Measurements from ENCODE around the gene FOXR1.
A peak's percentile ranks its signal among the peaks of the same experiment; 100 is the strongest.
"Not testable (repeated sequence)": the region's sequence is repeated elsewhere in the genome, so short reads cannot be mapped to it uniquely, and the experiment has no call there.

FOXR1 gene

GRCh38 chr11:118980191-118980881, 8.8 kb downstream of the FOXR1 start:
- Histone ChIP-seq H3K4me3 (ENCODE audit: low read length) (no peak overlapping the region), H3K36me3 (ENCODE audit: control insufficient read depth, low read depth, low read length) (no peaks in the 10 kb centered on the region), H3K27ac (ENCODE audit: low read length) (no peak overlapping the region), H3K4me1 (ENCODE audit: control insufficient read depth, low read depth, low read length) (peaks cover 10% of the 10 kb centered on the region), H3K9me3 (ENCODE audit: control insufficient read depth, low read depth, low read length) (no peaks in the 10 kb centered on the region), H3K27me3 (ENCODE audit: control insufficient read depth, insufficient read depth, low read length) (peaks cover 6% of the 10 kb centered on the region), H3K9ac (ENCODE audit: low read length) (no peak overlapping the region)

- not testable (repeated sequence) for H3K27ac ChIP-seq (ENCODE audit: low read length); H3K4me3 ChIP-seq (ENCODE audit: low read length); H3K36me3 ChIP-seq (ENCODE audit: control insufficient read depth, low read depth, low read length); H3K27me3 ChIP-seq (ENCODE audit: control insufficient read depth, insufficient read depth, low read length); H3K9me3 ChIP-seq (ENCODE audit: control insufficient read depth, low read depth, low read length); H3K9ac ChIP-seq (ENCODE audit: low read length)
- peaks cover 10% of the 10 kb centered on the region for H3K4me1 ChIP-seq (ENCODE audit: control insufficient read depth, low read depth, low read length)
These were observed 12.8 kb downstream of the FOXR1 start for GRCh38 chr11:118984337-118984736.

GRCh38 chr11:118984825-118985224, 13.3 kb downstream of the FOXR1 start:
- Histone ChIP-seq H3K36me3 (ENCODE audit: control insufficient read depth, low read depth, low read length) (no peaks in the 10 kb centered on the region), H3K4me1 (ENCODE audit: control insufficient read depth, low read depth, low read length) (peaks cover 8% of the 10 kb centered on the region), H3K27ac (ENCODE audit: low read length) (no peak overlapping the region), H3K27me3 (ENCODE audit: control insufficient read depth, insufficient read depth, low read length) (peaks cover 6% of the 10 kb centered on the region), H3K9ac (ENCODE audit: low read length) (no peak overlapping the region), H3K4me3 (ENCODE audit: low read length) (no peak overlapping the region), H3K9me3 (ENCODE audit: control insufficient read depth, low read depth, low read length) (no peaks in the 10 kb centered on the region)

DNA sequence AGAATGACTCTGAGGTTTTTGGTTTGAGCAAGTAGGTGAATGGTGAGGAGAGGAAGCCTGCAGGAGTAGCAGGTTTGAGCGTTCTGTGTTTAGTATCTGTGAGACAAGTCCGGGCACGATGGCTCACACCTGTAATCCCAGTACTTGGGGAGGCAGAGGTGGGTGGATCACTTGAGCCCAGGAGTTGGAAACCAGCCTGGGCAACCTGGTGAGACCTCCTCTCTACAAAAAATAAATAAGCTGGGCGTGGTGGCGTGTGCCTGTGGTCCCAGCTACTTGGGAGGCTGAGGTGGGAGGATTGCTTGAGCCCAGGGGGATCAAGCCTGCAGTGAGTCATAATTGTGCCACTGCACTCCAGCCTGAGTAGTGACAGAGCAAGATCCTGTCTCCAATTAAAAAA, 16.7 kb downstream of the FOXR1 start:
- H3K27ac ChIP-seq (ENCODE audit: low read length), result no peak overlapping the region
- no peak overlapping the region for H3K4me3 ChIP-seq (ENCODE audit: low read length)
- no peaks in the 10 kb centered on the region for H3K36me3 ChIP-seq (ENCODE audit: control insufficient read depth, low read depth, low read length)
- H3K4me1 ChIP-seq (ENCODE audit: control insufficient read depth, low read depth, low read length), result no peaks in the 10 kb centered on the region
- H3K9ac ChIP-seq (ENCODE audit: low read length), result no peak overlapping the region
- no peaks in the 10 kb centered on the region for H3K9me3 ChIP-seq (ENCODE audit: control insufficient read depth, low read depth, low read length)
- no peaks in the 10 kb centered on the region for H3K27me3 ChIP-seq (ENCODE audit: control insufficient read depth, insufficient read depth, low read length)

DNA sequence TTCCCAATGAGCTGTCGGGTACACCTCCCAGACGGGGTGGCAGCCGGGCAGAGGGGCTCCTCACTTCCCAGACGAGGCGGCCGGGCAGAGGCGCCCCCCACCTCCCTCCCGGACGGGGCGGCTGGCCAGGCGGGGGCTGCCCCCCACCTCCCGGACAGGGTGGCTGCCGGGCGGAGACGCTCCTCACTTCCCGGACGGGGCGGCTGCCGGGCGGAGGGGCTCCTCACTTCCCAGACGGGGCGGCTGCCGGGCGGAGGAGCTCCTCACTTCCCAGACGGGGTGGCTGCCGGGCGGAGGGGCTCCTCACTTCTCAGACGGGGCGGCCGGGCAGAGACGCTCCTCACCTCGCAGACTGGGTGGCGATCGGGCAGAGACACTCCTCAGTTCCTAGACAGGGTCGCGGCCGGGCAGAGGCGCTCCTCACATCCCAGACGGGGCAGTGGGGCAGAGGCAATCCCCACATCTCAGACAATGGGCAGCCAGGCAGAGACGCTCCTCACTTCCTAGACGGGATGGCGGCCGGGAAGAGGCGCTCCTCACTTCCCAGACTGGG, 20.0 kb downstream of the FOXR1 start:
- not testable (repeated sequence) for H3K4me3 ChIP-seq (ENCODE audit: low read length); H3K27ac ChIP-seq (ENCODE audit: low read length); H3K27me3 ChIP-seq (ENCODE audit: control insufficient read depth, insufficient read depth, low read length); H3K36me3 ChIP-seq (ENCODE audit: control insufficient read depth, low read depth, low read length); H3K9ac ChIP-seq (ENCODE audit: low read length); H3K4me1 ChIP-seq (ENCODE audit: control insufficient read depth, low read depth, low read length); H3K9me3 ChIP-seq (ENCODE audit: control insufficient read depth, low read depth, low read length)

DNA sequence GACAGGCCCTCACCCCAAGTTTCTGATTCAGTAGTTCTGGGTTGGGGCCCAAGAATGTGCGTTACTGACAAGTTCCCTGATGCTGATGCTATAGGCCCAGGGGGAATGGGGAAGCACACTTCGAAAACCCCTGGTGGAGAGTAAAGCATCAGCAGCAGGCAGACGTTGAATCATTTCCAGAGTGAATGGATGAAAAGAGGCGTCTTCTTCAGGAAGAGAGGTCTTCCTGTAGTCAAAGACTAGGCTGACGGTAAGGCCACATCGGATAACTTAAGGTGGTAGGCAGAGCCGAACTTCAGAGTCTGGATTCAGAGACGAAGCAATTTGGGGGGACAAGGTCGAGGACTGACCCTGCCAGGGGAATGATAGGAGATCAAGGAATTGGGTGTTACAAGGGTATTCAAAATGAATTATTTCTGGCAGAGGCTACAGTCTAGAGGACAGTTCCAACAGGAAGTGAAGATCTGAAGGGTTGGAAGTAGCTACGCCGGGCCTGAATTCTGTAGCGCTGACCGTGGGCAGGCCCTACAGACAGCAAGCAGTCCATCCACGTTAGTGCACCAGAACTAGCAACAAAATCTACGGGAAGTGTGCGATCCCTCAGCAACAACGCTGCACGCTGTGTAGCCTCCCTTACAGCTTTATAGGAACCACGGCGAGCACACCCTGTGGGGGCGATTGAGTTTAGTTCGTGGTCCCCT, 25.5 kb downstream of the FOXR1 start:
- H3K4me1 ChIP-seq (ENCODE audit: control insufficient read depth, low read depth, low read length), result peaks cover 8% of the 10 kb centered on the region
- peak overlapping the region; percentile 88 for H3K9ac ChIP-seq (ENCODE audit: low read length)
- H3K9me3 ChIP-seq (ENCODE audit: control insufficient read depth, low read depth, low read length), result no peaks in the 10 kb centered on the region
- peak overlapping the region; percentile 63 for H3K27ac ChIP-seq (ENCODE audit: low read length)
- no peaks in the 10 kb centered on the region for H3K27me3 ChIP-seq (ENCODE audit: control insufficient read depth, insufficient read depth, low read length)
- H3K4me3 ChIP-seq (ENCODE audit: low read length), result peak overlapping the region; percentile 95
- peaks cover 21% of the 10 kb centered on the region for H3K36me3 ChIP-seq (ENCODE audit: control insufficient read depth, low read depth, low read length)

DNA sequence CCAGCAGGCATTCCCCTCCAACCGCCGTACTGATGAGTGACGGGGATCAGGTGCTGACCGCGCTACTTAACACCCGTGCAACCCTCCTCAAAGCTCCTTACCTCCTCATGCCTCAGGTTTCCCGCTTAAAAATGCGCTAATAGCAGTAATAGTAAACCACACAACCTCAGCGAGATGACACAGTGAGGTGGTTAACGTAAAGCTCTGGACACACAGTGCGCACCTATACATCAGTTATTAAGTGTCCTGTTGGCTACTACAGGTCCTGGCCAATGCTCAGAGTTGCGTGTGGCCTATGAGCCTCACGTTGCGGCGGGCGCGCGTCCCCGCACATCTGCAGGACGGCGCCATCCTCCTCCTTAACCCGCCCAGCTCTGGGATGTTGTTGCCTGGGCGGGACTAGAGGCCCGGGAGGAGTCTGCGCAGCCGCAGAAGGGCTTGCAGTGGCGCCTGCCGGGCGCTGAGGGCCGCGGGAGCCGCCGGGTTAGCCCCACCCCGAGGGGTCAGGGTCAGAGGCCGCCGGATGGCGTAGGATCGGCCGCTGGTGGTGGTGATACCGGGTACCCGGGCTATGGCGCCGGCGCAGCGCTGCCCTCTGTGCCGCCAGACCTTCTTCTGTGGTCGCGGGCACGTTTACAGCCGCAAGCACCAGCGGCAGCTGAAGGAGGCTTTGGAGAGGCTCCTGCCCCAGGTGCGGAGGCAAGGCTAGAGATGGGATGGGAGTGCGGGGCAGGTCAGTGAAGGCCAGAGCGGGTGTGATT, 26.2 kb downstream of the FOXR1 start, which contains the start of gene CENATAC:
Gene CENATAC, plus strand, starts transcription at position 512 of the 761 bp plus-strand sequence. Its CDS starts 60 bp downstream, at position 572.
- H3K36me3 ChIP-seq (ENCODE audit: control insufficient read depth, low read depth, low read length), result peaks cover 25% of the 10 kb centered on the region
- peak within 1 kb of the TSS; percentile 95 for H3K4me3 ChIP-seq (ENCODE audit: low read length)
- no peaks in the 10 kb centered on the region for H3K27me3 ChIP-seq (ENCODE audit: control insufficient read depth, insufficient read depth, low read length)
- H3K4me1 ChIP-seq (ENCODE audit: control insufficient read depth, low read depth, low read length), result peaks cover 8% of the 10 kb centered on the region
- no peaks in the 10 kb centered on the region for H3K9me3 ChIP-seq (ENCODE audit: control insufficient read depth, low read depth, low read length)
- H3K27ac ChIP-seq (ENCODE audit: low read length), result peak within 1 kb of the TSS; percentile 63
- H3K9ac ChIP-seq (ENCODE audit: low read length), result peak within 1 kb of the TSS; percentile 88

GRCh38 chr11:118998388-118998717, 26.8 kb downstream of the FOXR1 start:
- peaks cover 30% of the 10 kb centered on the region for H3K36me3 ChIP-seq (ENCODE audit: control insufficient read depth, low read depth, low read length)
- H3K4me3 ChIP-seq (ENCODE audit: low read length), result peak overlapping the region; percentile 95
- H3K4me1 ChIP-seq (ENCODE audit: control insufficient read depth, low read depth, low read length), result peaks cover 8% of the 10 kb centered on the region
- H3K9ac ChIP-seq (ENCODE audit: low read length), result peak overlapping the region; percentile 88
- no peaks in the 10 kb centered on the region for H3K9me3 ChIP-seq (ENCODE audit: control insufficient read depth, low read depth, low read length)
- H3K27me3 ChIP-seq (ENCODE audit: control insufficient read depth, insufficient read depth, low read length), result no peaks in the 10 kb centered on the region
- H3K27ac ChIP-seq (ENCODE audit: low read length), result peak overlapping the region; percentile 61

- H3K27me3 ChIP-seq (ENCODE audit: control insufficient read depth, insufficient read depth, low read length), result no peaks in the 10 kb centered on the region
- H3K9me3 ChIP-seq (ENCODE audit: control insufficient read depth, low read depth, low read length), result no peaks in the 10 kb centered on the region
- peaks cover 8% of the 10 kb centered on the region for H3K4me1 ChIP-seq (ENCODE audit: control insufficient read depth, low read depth, low read length)
- no peak overlapping the region for H3K27ac ChIP-seq (ENCODE audit: low read length)
- peak overlapping the region; percentile 88 for H3K9ac ChIP-seq (ENCODE audit: low read length)
- peak overlapping the region; percentile 95 for H3K4me3 ChIP-seq (ENCODE audit: low read length)
- H3K36me3 ChIP-seq (ENCODE audit: control insufficient read depth, low read depth, low read length), result peaks cover 30% of the 10 kb centered on the region
These were observed 27.3 kb downstream of the FOXR1 start for GRCh38 chr11:118998822-118999221.

- Histone ChIP-seq H3K9me3 (ENCODE audit: control insufficient read depth, low read depth, low read length) (no peaks in the 10 kb centered on the region), H3K4me3 (ENCODE audit: low read length) (no peak overlapping the region), H3K27ac (ENCODE audit: low read length) (no peak overlapping the region), H3K27me3 (ENCODE audit: control insufficient read depth, insufficient read depth, low read length) (no peaks in the 10 kb centered on the region), H3K9ac (ENCODE audit: low read length) (no peak overlapping the region), H3K4me1 (ENCODE audit: control insufficient read depth, low read depth, low read length) (peaks cover 8% of the 10 kb centered on the region), H3K36me3 (ENCODE audit: control insufficient read depth, low read depth, low read length) (peaks cover 34% of the 10 kb centered on the region)
These were observed 29.3 kb downstream of the FOXR1 start for GRCh38 chr11:119000906-119001305.

GRCh38 chr11:119006656-119007055, 35.1 kb downstream of the FOXR1 start:
- no peaks in the 10 kb centered on the region for H3K4me1 ChIP-seq (ENCODE audit: control insufficient read depth, low read depth, low read length)
- H3K36me3 ChIP-seq (ENCODE audit: control insufficient read depth, low read depth, low read length), result peaks cover 43% of the 10 kb centered on the region
- H3K27ac ChIP-seq (ENCODE audit: low read length), result no peak overlapping the region
- H3K27me3 ChIP-seq (ENCODE audit: control insufficient read depth, insufficient read depth, low read length), result no peaks in the 10 kb centered on the region
- no peaks in the 10 kb centered on the region for H3K9me3 ChIP-seq (ENCODE audit: control insufficient read depth, low read depth, low read length)
- no peak overlapping the region for H3K4me3 ChIP-seq (ENCODE audit: low read length)
- no peak overlapping the region for H3K9ac ChIP-seq (ENCODE audit: low read length)

Data from iPS-18a (cell line).